Psoas muscle (tissue), 8 donors: ENCODE data around the gene AGPAT2. TPM values are rescaled to one million over a fixed set of nuclear protein-coding genes. Genes with fewer than 3 reads are reported as not detected.

Experiments used
- ATAC-seq, 4 donors: fragments of 200-7000 bp; cut with Tn5 transposase; one replicate each; pipeline ENCODE4 v1.9.1; 2020; ENCODE audit warnings: moderate library complexity in 3 of 4, mild to moderate bottlenecking in 2 of 4
- DNase-seq, 2 donors: peaks; one replicate each; pipeline ENCODE4 v3.0.0-alpha.2; 2020
- H3K27ac ChIP-seq: fragments of 200-600 bp; one replicate; pipeline ENCODE4 v1.8.0; 2022
- H3K27me3 ChIP-seq, 3 donors: fragments of 200-600 bp in 1 of 3; one replicate each; pipeline versions ENCODE4 v1.6.1 to v1.8.0; 2013 to 2022; ENCODE audit warnings: low read length in 2 of 3, mild to moderate bottlenecking in 2 of 3, moderate library complexity in 1 of 3; ENCODE audit not compliant: insufficient read depth in 3 of 3
- H3K36me3 ChIP-seq, 2 donors: fragments of 200-600 bp in 1 of 2; one replicate each; pipeline versions ENCODE4 v1.6.1 to v1.8.0; 2013 to 2022; ENCODE audit warnings: low read depth in 1 of 2, mild to moderate bottlenecking in 1 of 2, moderate library complexity in 1 of 2; ENCODE audit not compliant: insufficient read depth in 1 of 2
- H3K4me1 ChIP-seq: fragments of 200-600 bp; one replicate; pipeline ENCODE4 v1.8.0; 2022
- H3K4me3 ChIP-seq: fragments of 200-600 bp; one replicate; pipeline ENCODE4 v1.8.0; 2022; ENCODE audit warnings: mild to moderate bottlenecking
- H3K9me3 ChIP-seq: fragments of 200-600 bp; one replicate; pipeline ENCODE4 v1.8.0; 2022
- CTCF ChIP-seq: fragments of 200-600 bp; IDR thresholded peaks from one replicate; pipeline ENCODE4 v1.8.0; 2022; ENCODE audit warnings: antibody characterized with exemption
- WGBS, 3 donors: extraction: QIAGEN DNeasy Blood & Tissue Kit; methylation state at CpG; one replicate each; pipeline versions ENCODE4 v1.1.6 to v1.1.7; 2013; 5-methylcytosine and 5-hydroxymethylcytosine counted together
- intact Hi-C, 2 donors: fragments of 100-400 bp; cut with DNase I; formaldehyde crosslinking; loops; one replicate each; pipeline versions ENCODE4 v1.11.0 to v1.14.2; 2022
- polyA plus RNA-seq, 3 donors: library from polyadenylated mRNA; stranded (reverse); fragments of 200-250 nt; gene quantifications; one replicate each; pipeline ENCODE4 v1.2.3, GENCODE V29; 2013
- total RNA-seq, 4 donors: library from RNA; stranded (reverse); fragmentation: NEBNext Ultra II Directional in 2 of 4; extraction: Animal tissue kit (Norgen Biotek cat#: 25700) in 2 of 4; gene quantifications; one replicate each; pipeline versions ENCODE4 v1.2.1 to v1.2.4, GENCODE V29; 2021 to 2023
- donor health status: healthy with polysubstance abuse.
- donor health status: DM: no; HTN: no; CAD: no; lungs with moderate emphysema.
- donor health status: Bipolar disorder and iron deficiency.
- donor health status: healthy.
- donor health status: DM: yes; HTN: yes; CAD: no.
- donor health status: DM: no; HTN: no; CAD: no.
- donor health status: DM: no; HTN: no; CAD: no.
- donor health status: DM: yes; HTN: yes; CAD: no.

AGPAT2 gene
- total and polyA plus RNA-seq, 7 donors, result 15.5 to 66.5 (median 41.6) TPM

- peaks cover 8 to 56% of the 10 kb centered on the region in 2 donors for H3K36me3 ChIP-seq
- WGBS, 3 donors, result 62 to 70% (median 65%) methylated on average over 28 to 30 of the region's 30 CpGs
- H3K9me3 ChIP-seq, result no peaks in the 10 kb centered on the region
- ATAC-seq, result peak; percentile 28 to 65 (median 40)
- H3K27me3 ChIP-seq, result no peaks in the 10 kb centered on the region
- peak in 1 of 2 donors; percentile 55 for DNase-seq
- no peak overlapping the region for H3K4me3 ChIP-seq
- no peak for TF ChIP-seq CTCF
- H3K4me1 ChIP-seq, result peaks cover 24% of the 10 kb centered on the region
- H3K27ac ChIP-seq, result no peak overlapping the region
- intact Hi-C loops, result no loop called here
These were observed 34.3 kb upstream of the AGPAT2 start for GRCh38 chr9:136721339-136722092.

GRCh38 chr9:136720898-136721338 is 33.7 kb upstream of the AGPAT2 start:
- WGBS, 3 donors, result 65 to 69% (median 65%) methylated on average over 11 of the region's 11 CpGs
- H3K36me3 ChIP-seq, result peaks cover 5 to 50% of the 10 kb centered on the region in 2 donors
- H3K9me3 ChIP-seq, result no peaks in the 10 kb centered on the region
- H3K4me1 ChIP-seq, result peaks cover 19% of the 10 kb centered on the region
- ATAC-seq (peak in 2 of 4 donors; percentile 1 to 2), DNase-seq (no peak)
- H3K27ac ChIP-seq, result peak overlapping the region; percentile 11
- no peak overlapping the region for H3K4me3 ChIP-seq
- peaks cover 0 to under 1% (median 0%) of the 10 kb centered on the region in 3 donors for H3K27me3 ChIP-seq
- intact Hi-C loops, result no loop called here
- no peak for TF ChIP-seq CTCF

- Histone ChIP-seq H3K36me3 (peaks cover 0 to 45% of the 10 kb centered on the region in 2 donors), H3K4me3 (no peak overlapping the region), H3K27ac (peak overlapping the region; percentile 11), H3K9me3 (no peaks in the 10 kb centered on the region), H3K4me1 (peaks cover 14% of the 10 kb centered on the region), H3K27me3 (peaks cover 0 to 6% (median 3%) of the 10 kb centered on the region in 3 donors)
- intact Hi-C loops, result no loop called here
- no peak for TF ChIP-seq CTCF
- 45 to 51% (median 49%) methylated on average over 19 to 20 of the region's 20 CpGs for WGBS, 3 donors
- DNase-seq (no peak), ATAC-seq (peak in 3 of 4 donors; percentile 3 to 13 (median 4))
These were observed 33.1 kb upstream of the AGPAT2 start for GRCh38 chr9:136720251-136720897.

GRCh38 chr9:136719195-136719880 is 32.1 kb upstream of the AGPAT2 start:
- no peak overlapping the region for H3K4me3 ChIP-seq
- no peak for TF ChIP-seq CTCF
- no peak overlapping the region for H3K27ac ChIP-seq
- peaks cover 0 to 34% of the 10 kb centered on the region in 2 donors for H3K36me3 ChIP-seq
- intact Hi-C loops, result no loop called here
- H3K27me3 ChIP-seq, result peaks cover 0 to 15% (median 8%) of the 10 kb centered on the region in 3 donors
- ATAC-seq (peak in 3 of 4 donors; percentile 16 to 25 (median 19)), DNase-seq (peak in 1 of 2 donors; percentile 65)
- peaks cover 7% of the 10 kb centered on the region for H3K4me1 ChIP-seq
- 52 to 61% (median 54%) methylated on average over 23 to 24 of the region's 24 CpGs for WGBS, 3 donors
- H3K9me3 ChIP-seq, result no peaks in the 10 kb centered on the region
